Measurements from ENCODE around the gene TLNRD1. TPM values are rescaled to one million over a fixed set of nuclear protein-coding genes. Genes with fewer than 3 reads are reported as not detected.
"Not testable (repeated sequence)": the region's sequence is repeated elsewhere in the genome, so short reads cannot be mapped to it uniquely, and the experiment has no call there.

Gene TLNRD1
- total RNA-seq: 43.1 TPM
- long read RNA-seq, full-length matches to known transcripts: 5 of 5 reads
- long read RNA-seq, partial matches to known transcripts: 0 of 5 reads
- long read RNA-seq, other reads (novel, unspliced or antisense): 0 of 5 reads

DNA sequence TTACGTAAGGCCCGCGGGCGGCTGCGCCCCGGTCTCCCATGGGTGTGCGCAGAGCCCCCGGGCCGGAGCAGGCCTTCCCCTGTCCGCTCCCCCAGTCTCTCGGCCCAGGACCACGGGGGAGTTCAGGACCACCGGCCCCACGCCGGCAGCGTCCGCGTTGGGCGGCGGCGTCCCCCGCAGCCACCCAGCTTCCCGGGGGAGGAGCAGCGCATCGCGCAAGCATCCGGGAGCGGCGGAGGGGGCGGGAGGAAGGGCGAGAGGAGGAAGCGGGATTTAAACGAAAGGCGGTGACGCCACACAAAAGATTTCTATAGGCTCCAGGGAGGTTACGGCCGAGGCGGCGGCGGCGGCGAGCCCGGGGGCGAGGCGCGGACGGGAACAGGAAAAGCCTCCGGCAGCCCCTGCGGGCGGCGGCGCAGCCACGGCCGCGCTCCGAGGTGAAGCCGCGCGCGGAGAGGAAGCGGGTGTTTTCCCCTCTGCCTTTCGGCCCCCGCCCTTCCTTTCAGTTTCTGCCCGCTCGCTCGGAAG lies at the start of gene TLNRD1:
TSS of gene TLNRD1 (plus strand) at position 300 of the 528 bp plus-strand sequence. CDS start 1,349 bp downstream, outside the sequence.
- peak; percentile 95 for DNase-seq (ENCODE audit: low spot score)

DNA sequence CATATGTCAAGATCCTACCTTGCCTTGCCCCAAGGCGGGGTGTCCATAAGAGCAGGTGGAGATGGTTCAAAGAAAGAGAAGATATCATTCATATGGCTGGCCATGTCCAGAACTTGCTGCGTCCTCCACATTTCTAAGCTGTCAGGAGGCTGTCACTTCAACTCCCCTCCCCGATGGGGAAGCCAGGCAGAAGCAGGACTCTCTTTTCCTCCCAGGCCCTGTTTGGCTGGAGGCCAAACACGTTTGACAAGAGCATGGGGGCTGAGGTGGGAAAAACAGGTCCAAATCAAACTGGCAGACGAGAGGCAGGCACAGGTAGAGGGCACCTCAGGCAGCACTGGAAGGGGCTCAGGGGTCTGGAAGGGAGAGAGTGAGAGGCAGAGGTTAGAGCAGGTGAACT lies 48.8 kb upstream of the TLNRD1 start:
- DNase-seq (ENCODE audit: low spot score): peak; percentile 74

DNA sequence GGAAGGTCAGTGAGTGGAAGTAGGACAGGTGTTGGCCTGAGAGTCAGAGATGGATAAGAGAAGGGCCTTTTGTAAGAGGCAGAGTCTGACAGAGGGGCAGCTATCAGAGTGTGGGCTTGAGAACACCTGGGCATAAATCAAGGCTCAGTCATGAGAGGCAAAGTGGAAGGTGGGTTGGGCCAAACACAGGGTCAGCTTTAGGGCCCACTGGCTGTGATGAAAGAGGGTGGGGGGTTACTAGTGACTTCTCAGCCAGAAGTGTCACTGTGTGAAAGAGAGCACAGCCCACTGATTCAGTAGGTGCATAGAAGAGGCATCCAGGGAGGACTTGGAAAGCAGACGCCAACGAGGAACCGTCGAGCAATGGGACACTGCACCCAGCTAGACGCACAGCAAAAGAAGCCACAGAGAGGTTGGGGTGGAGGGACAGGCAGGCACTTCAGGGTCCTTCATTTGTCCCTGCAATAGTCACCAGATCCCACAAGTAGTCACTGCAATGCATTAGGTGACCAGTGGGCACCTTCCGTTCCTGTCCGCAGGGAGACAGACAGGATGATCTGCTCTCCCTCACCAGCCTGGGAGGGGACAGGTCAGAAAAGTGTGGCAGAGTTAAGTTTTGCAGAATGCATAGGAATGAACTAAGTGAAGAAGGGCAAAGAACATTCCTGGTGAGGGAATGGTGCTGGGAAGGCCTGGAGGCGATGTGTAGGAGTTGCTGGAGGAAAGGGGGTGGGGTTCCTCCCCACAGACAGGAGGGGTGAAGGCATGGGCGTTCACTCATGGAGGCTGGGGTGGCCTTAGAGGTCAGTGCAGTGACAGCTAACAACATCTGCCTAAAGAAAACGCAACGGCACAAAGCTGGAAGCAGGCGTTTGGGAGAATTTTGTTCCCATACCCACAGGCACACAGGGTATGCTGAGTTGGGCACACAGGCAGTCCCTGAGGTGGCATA lies 47.4 kb upstream of the TLNRD1 start:
- peak; percentile 68 for DNase-seq (ENCODE audit: low spot score)

DNA sequence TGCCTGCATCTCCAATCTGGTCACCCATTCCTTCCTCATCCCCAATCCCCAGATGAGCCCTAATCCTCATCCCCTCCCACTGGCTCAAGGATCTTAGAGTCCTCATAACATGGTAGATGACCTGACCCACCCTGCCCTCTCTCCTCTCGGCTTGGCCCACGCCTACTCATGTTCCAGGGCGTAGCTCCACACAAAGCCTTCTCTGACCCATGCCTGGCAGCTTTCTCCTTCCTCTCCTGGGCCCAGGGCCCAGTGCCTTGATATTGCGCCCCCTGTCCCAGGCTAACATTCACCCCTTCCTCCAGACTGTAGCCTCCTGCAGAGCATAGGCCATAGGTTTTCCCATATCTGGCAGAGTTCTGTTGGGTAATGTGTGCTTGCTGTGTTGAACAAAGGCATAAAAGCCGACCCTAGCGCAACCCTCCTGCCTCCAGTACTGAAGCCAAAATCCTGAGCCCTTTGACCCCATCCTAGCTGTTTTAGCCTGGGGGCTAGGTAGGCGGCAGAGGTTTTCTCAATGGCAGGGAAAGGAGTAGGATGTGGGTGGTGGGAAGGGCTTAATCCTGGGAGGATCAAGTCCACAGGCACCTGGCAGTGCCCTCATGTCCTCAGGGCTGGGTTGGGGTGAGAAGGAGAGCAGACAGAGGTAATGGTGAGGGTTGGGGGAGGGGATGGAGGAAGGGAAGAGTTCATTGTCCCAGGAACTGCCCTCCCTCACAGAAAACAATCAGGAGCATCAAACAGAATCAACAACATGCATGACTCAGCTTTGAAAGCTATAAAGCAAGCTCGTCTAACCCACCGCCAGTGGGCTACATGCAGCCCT lies 46.6 kb upstream of the TLNRD1 start:
- DNase-seq (ENCODE audit: low spot score): peak; percentile 41

DNA sequence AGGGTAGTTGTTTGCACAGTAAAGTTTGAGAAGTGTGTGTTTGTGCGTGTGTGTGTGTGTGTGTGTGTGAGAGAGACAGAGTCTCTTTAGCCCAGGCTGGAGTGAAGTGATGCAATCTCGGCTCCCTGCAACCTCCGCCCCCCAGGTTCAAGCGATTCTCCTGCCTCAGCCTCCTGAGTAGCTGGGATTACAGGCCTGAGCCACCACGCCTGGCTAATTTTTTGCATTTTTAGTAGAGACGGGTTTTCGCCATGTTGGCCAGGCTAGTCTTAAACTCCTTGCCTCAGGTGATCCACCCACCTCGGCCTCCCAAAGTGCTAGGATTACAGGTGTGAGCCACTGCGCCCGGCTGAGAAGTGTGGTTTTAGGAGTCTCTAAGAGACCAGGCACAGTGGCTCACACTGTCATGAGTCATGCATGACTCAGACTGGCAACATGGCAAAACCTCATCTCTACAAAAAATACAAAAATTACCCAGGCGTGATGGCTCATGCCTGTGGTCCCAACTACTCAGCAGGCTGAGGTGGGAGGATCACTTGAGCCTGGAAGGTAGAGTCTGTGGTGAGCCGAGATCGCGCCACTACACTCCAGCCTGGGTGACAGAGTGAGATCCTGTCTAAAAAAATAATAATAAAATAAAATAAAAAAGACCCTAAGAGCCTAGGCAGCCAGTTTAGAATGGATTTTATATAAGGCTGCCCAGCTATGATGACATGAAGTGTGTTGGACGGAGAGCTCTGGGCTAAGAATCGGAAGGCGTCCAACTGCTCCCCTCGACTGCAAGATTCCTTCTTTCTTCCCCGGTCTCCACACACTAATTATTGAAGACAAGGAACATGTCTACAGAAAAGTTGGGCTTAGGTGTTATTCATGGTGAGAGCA lies 44.9 kb upstream of the TLNRD1 start:
- DNase-seq (ENCODE audit: low spot score): not testable (repeated sequence)

DNA sequence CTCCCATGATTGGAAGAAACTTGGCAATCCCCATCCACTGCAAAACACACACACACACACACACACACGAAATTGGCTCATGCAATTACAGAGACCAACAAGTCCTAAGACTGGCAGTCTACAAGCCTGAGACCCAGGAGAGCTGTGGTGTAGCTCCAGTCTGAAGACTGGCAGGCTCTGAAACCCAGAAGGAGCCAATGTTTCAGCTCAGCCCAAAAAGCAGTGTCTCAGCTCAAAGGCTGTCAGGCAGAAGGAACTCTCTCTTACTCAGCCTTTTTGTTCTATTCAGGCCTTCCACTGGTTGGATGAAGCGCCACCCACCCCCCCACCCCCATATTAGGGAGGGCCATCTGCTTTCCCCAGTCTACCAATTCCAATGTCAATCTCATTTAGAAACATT lies 43.2 kb upstream of the TLNRD1 start:
- DNase-seq (ENCODE audit: low spot score): no peak

DNA sequence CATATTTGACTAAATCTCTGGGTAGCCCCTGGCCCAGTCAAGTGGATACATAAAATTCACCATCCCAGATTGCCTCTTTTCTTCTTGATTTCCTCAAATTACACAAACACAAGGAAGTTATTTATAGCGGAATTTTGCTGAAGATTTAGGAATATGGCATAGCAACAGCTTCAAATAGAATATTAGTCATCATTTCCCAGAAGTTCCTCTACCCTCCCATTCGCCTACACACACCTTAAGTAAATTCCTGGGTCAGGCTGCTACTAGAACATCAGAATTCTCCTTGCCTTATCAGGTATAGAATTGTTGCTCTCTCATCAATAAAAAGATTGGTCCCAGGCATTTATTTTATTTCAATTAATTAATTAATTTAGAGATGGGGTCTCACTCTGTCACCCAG lies 42.7 kb upstream of the TLNRD1 start:
- DNase-seq (ENCODE audit: low spot score): no peak

DNA sequence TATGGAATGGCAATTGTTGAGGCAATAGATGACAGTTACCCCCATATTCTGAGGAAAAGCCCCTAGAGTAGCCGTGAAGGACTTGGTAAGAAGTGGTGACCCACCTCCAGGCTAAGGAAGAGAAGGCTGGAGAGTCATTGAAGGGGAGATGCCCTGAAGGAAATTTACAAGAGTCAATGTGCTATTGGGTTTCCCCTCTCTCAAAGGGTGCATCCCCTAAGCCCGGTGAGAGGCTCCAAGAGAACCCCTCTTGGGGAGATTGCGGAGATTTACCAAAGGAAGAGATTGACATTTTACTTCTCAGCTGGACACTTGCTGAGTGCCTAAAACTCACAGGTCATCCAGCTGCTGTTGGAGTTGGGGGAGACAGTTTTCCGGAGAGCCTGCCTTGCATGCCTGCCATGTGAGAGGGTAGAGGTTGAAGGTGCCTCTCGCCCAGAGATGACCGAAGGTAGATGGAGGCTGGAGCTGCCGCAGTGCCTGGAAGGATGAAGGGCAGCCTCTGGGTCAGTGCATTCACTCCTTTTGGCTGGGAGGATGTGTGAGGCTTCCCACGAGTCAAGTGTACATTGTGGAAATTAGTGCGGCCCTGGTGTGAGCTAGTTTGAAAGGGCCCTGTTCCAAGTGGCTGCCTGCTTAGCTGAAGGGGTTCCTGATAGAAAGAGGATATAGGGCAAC lies 41.8 kb upstream of the TLNRD1 start:
- DNase-seq (ENCODE audit: low spot score): peak; percentile 71

DNA sequence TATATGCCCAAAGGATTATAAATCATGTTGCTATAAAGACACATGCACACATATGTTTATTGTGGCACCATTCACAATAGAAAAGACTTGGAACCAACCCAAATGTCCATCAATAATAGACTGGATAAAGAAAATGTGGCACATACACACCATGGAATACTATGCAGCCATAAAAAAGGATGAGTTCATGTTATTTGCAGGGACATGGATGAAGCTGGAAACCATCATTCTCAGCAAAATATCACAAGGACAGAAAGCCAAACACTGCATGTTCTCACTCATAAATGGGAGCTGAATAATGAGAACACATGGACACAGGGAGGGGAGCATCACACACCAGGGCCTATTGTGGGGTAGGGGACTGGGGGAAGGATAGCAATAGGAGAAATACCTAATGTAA lies 35.3 kb upstream of the TLNRD1 start:
- DNase-seq (ENCODE audit: low spot score): not testable (repeated sequence)

DNA sequence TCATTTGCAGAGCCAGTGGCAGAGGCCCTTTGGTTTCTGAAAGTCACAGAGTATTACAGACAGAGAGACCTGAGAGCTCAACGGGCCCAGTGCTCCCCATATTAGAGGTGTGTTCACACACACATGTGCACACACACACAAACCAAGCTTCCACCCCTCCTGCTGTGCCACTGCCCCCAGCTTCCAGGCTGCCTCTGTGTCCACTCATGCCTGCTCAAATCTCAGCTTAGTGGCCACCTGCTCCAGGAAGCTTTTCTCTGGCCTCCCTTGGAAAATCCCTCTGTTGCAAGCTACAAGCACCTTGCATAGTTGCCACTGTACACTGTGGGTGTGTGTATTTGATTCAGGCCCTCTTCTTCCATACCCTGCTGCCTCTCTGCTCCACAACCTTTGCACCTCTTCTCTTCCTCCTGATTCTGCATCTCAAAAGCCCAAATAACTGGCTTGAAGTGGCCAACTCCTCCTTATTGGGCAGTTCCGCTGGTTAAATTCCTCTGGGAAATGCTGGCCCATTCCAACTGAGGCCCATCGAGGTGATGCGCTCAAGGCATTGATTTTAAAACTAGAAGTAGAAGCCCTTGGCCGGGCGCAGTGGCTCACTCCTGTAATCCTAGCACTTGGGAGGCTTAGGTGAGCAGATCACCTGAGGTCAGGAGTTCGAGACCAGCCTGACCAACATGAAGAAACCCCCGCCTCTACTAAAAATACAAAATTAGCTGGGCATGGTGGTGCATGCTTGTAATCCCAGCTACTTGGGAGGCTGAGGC lies 34.1 kb upstream of the TLNRD1 start:
- DNase-seq (ENCODE audit: low spot score): no peak

DNA sequence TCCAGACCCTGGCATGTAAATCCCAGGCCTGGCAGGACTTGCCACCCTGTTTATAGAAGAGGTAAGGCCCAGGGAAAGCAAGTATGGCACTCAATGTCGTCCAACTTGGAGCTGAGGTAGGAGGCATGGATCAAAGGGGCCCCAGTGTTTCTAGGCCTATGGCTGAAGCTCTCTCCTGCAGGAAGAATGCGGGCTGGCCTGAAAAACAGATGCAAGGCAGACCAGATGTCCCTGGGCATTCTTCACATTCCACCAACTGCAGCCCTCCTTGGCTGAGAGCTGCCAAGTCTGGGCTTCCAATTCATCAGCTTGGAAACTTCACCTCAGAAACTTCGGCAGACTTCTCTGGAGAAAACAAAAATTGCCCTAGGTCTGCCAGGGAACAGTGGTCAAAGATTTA lies 33.3 kb upstream of the TLNRD1 start:
- DNase-seq (ENCODE audit: low spot score): no peak

DNA sequence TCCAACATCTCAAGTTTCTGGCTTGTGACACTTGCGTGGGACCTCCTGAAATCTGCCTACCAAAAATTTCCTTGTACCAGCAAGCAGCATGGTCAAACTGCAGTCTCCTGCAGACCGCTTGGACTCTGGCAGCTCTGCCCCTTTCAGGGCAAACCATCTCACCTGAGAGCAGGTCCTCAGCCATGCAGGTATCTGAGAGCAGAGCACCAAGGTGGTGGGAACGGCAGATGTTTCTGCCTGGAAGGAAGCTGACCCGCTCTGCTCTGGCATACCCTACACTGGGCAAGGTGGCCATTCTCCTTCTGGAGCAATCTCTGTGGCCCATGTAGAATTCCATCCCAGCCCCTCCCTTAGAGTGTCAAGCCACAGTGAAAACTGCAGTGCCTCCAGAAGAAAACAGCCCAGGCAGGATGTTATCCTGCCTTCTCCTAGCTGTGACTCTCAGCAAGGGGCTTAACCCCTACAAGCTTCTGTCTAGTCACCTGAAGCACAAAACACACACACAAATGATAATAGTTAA lies 32.7 kb upstream of the TLNRD1 start:
- no peak for DNase-seq (ENCODE audit: low spot score)

DNA sequence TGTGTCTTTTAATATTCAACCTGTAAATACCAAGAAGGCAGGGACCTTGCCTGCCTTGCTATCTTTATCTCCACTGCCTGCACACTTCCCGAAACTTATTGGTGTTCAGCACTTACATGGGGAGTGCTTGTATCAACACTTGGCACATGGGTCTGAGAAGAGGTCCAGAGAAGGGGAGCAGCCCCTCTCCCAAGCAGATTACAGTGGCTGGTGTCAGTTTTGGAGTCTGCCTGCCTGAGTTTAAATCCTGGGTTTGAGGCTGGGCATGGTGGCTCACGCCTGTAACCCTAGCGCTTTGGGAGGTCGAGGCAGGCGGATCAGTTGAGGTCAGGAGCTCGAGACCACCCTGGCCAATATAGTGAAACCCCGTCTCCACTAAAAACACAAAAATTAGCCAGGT lies 31.4 kb upstream of the TLNRD1 start:
- no peak for DNase-seq (ENCODE audit: low spot score)

DNA sequence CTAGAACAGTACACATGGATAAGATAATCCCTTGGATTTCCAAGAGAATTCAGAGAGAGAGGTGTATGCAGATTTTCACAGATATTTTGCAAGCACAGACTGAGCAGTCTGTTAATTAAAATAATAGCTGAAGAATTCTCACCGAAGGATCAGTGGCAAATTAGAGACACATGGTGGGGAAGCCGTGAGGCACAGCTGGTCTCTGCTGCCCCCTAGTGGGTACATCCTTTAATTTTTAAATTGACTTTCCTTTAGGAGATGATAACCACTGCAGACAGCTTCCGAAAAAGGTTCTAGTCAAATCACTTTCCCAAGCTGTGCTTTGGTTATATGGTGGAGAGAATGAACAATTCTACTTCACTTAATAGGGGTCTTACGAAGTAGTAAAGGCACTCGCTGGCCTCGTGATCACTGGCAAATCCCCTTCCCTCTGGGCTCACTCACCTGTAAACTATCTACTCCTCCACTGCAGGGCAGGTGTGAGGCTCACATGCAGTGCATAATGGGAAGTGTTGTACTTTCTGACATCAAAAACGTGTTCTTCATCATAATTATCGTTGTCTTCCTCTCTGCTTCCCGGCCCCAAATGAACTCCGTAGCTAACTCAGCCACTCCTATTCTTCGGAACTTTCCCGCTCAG lies 30.6 kb upstream of the TLNRD1 start:
- no peak for DNase-seq (ENCODE audit: low spot score)

DNA sequence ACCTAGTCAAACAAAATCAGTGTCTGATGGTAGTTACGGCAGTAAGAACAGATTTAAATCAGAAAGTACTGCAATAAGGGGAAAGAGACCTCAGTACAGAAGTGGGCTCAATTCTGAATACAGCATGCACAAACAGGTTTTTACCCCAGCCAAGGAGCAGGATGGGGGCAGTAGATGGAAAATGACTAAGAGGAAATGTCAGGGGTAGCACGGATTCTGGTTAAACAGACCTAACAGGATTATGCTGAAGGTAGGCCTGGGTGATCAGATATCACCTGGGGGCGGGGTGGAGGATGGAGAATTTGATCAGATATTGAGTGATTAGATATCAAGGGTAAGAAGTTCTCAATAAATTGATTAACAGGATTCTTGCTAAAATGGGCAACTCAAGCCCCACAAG lies 30.1 kb upstream of the TLNRD1 start:
- DNase-seq (ENCODE audit: low spot score): no peak

DNA sequence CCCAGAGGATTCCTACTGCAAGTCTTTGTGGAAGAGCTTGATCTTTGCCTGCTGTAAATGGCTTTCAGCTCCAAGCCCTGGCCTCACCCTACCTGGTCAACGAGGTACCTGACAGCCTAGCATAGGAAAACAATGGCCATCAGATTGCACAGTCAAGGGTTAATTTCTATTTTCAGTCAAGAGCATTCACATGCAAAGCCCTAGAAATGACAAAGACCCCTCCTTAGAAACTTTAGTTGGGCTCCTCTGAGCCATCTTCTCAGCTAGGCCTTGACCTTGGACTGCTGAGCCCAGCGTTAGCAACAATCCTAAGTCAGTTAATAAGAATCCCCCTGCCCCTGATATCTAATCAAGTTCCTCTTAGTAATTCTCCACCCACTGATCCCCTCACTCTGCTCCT lies 29.6 kb upstream of the TLNRD1 start:
- no peak for DNase-seq (ENCODE audit: low spot score)

DNA sequence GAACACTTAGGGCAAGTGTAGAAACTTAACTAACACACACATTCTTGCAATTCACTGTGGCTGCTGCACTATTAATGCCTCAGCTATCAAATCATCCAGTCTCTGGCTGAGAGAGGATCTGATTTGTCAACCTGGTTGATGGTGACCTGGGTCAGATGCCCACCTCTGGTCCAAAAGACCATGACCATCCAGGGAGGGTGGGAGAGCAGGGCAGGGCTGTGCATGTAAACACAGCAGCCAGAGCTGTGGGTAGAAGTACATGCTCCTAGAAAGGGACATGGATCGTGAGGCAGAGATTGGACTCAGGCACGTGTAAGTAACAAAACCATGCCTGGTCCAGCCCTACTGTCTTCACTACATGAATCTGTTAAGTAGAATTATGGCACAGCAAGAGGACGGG lies 28.4 kb upstream of the TLNRD1 start:
- no peak for DNase-seq (ENCODE audit: low spot score)

DNA sequence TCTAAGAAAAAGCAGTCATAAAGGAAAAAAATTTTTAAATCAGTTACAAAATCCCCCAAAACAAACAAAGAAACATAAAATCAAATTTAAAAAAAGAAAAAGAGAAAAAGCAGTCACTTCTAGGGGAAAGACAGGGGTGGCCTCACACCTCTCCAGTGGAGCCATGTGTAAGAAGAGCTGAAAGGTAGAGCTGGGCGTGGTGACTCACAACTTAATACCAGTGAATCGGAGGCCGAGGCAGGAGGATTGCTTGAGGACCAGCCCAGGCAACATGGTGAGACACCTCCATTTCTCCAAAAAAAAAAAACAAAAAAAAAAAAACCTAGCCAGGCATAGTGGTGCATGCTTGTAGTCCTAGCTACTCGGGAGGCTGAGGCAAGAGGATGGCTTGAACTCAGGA lies 25.8 kb upstream of the TLNRD1 start:
- DNase-seq (ENCODE audit: low spot score): no peak

DNA sequence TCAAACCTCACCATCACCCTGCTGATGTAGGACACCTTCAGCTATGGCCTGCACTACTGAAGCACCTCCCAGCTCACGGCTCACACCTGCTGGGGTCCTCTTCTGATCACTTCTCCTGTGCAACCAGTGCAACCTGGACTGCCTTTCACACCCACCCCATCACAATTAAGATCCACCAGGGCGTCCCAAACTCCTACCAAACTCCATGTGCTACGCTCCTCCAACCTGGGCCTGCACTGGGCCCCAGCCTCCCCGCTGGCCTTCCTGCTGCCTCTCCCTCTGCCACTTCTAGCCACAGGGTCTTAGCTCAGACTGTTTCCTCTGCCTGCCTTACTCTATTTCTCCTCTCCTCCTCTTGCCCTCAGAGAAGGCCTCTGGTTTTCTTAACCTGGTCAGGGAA lies 23.9 kb upstream of the TLNRD1 start:
- DNase-seq (ENCODE audit: low spot score): no peak
